Gastroesophageal sphincter (tissue), 4 donors: Measurements from ENCODE around the gene DOCK4. TPM values are rescaled to one million over a fixed set of nuclear protein-coding genes. Genes with fewer than 3 reads are reported as not detected.

Experiments
- ATAC-seq: fragments of 150-250 bp; one replicate; pipeline ENCODE4 v1.9.1; 2016; ENCODE audit warnings: mild to moderate bottlenecking, moderate library complexity
- H3K27ac ChIP-seq, 4 donors: fragments of 200-600 bp; sonication (generic) in 3 of 4; 1 replicate in 3 of 4; 2 replicates in 1 of 4; pipeline ENCODE4 v1.5.1; 2016 to 2019
- H3K27me3 ChIP-seq: fragments of 200-600 bp; sonication (generic); one replicate; pipeline ENCODE4 v1.5.1; 2019
- H3K36me3 ChIP-seq, 2 donors: fragments of 200-600 bp; sonication (generic); one replicate each; pipeline ENCODE4 v1.5.1; 2019; ENCODE audit warnings: control low read depth in 1 of 2
- H3K4me1 ChIP-seq, 3 donors: fragments of 200-600 bp; sonication (generic); 1 replicate in 2 of 3; 2 replicates in 1 of 3; pipeline ENCODE4 v1.5.1; 2016 to 2019; ENCODE audit warnings: control low read depth in 2 of 3
- H3K4me3 ChIP-seq, 2 donors: fragments of 200-600 bp; sonication (generic); one replicate each; pipeline ENCODE4 v1.5.1; 2019; ENCODE audit warnings: mild to moderate bottlenecking in 1 of 2, moderate library complexity in 1 of 2
- H3K9me3 ChIP-seq, 3 donors: fragments of 200-600 bp; sonication (generic); one replicate each; pipeline ENCODE4 v1.5.1; 2017 to 2019; ENCODE audit warnings: control low read depth in 2 of 3
- EP300 ChIP-seq: sonication (generic); formaldehyde crosslinking; IDR thresholded peaks from one replicate; pipeline ENCODE4 v1.6.1; 2017; ENCODE audit warnings: antibody characterized with exemption, mild to moderate bottlenecking
- POLR2A ChIP-seq, 2 donors: fragments of 450-650 bp; IDR thresholded peaks; one replicate each; pipeline ENCODE4 v1.6.1; 2017; ENCODE audit warnings: antibody characterized with exemption in 2 of 2, mild to moderate bottlenecking in 2 of 2, moderate library complexity in 1 of 2
- POLR2AphosphoS5 ChIP-seq: sonication (generic); formaldehyde crosslinking; IDR thresholded peaks from one replicate; pipeline ENCODE4 v1.6.1; 2017; ENCODE audit warnings: antibody characterized with exemption
- WGBS, 2 donors: methylation state at CpG; one replicate each; pipeline ENCODE4 v1.1.5; 2018; ENCODE audit warnings: low coverage in 1 of 2; 5-methylcytosine and 5-hydroxymethylcytosine counted together
- total RNA-seq, 4 donors: library from RNA; depleted of rRNA; stranded (reverse); fragments of >200 nt; gene quantifications; one replicate each; pipeline ENCODE4 v1.1.0, GENCODE V29; 2016
- TF ChIP-seq, protein P1 (sequence below), 4 experiments: fragments of 200-600 bp in 2 of 4; fragments of 450-650 bp in 2 of 4; sonication (generic) in 1 of 4; IDR thresholded peaks; one replicate each; pipeline ENCODE4 v1.5.1; 2017 to 2019; ENCODE audit warnings: antibody characterized with exemption in 4 of 4, mild to moderate bottlenecking in 2 of 4, moderate library complexity in 2 of 4

Gene DOCK4
- total RNA-seq, 4 donors from 2014 or later = 14.0 to 34.1 (median 24.2) TPM

DNA sequence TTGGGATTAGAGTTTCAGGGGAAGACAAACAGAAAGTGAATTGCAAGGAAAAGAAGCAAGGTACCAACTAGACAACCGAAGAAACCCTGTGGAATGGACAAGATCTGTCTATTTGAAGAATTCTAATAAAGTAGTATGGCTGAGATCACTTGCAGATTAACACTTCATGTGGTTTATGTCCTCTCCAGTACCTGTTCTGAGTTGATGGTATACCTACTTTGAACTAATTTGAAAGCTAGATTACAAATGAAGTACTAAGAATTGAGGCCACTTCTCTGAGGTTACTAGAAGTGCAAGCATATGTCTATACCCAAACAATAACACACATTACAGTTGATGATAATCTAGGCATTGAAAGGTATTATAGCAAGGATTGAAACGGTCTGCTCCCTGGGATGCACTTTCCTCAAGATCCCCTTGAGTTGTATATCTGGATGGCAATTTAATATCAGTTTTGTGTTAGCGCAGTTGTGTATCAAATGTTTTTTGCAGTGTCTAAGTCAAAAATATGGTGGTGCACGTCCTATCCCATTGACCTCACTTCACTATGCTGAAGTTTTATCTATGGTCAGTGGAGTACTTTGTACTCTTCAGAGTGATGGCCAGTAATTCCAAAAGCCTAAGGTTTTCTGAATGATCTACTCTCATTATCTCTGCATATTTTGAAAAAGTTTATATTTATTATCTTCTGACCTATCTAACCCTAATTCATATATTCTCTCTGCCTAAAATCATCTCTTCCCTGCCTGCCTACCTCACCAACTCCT lies 26.2 kb upstream of the DOCK4 start:
- TF ChIP-seq, protein P1, sequence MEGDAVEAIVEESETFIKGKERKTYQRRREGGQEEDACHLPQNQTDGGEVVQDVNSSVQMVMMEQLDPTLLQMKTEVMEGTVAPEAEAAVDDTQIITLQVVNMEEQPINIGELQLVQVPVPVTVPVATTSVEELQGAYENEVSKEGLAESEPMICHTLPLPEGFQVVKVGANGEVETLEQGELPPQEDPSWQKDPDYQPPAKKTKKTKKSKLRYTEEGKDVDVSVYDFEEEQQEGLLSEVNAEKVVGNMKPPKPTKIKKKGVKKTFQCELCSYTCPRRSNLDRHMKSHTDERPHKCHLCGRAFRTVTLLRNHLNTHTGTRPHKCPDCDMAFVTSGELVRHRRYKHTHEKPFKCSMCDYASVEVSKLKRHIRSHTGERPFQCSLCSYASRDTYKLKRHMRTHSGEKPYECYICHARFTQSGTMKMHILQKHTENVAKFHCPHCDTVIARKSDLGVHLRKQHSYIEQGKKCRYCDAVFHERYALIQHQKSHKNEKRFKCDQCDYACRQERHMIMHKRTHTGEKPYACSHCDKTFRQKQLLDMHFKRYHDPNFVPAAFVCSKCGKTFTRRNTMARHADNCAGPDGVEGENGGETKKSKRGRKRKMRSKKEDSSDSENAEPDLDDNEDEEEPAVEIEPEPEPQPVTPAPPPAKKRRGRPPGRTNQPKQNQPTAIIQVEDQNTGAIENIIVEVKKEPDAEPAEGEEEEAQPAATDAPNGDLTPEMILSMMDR (IDR thresholded peaks at IDR 0.05) = no peak
- no peak for TF ChIP-seq POLR2AphosphoS5
- no peak for TF ChIP-seq EP300
- TF ChIP-seq POLR2A (IDR thresholded peaks at IDR 0.05) = no peak
- Histone ChIP-seq H3K27me3 (no peaks in the 10 kb centered on the region), H3K9me3 (no peaks in the 10 kb centered on the region), H3K27ac (no peak overlapping the region), H3K4me3 (no peak overlapping the region), H3K4me1 (peaks cover 0 to 10% (median 3%) of the 10 kb centered on the region in 3 donors), H3K36me3 (no peaks in the 10 kb centered on the region)
- no peak for ATAC-seq
- WGBS, 2 donors = 78 to 87% methylated on average over 3 to 4 of the region's 4 CpGs

DNA sequence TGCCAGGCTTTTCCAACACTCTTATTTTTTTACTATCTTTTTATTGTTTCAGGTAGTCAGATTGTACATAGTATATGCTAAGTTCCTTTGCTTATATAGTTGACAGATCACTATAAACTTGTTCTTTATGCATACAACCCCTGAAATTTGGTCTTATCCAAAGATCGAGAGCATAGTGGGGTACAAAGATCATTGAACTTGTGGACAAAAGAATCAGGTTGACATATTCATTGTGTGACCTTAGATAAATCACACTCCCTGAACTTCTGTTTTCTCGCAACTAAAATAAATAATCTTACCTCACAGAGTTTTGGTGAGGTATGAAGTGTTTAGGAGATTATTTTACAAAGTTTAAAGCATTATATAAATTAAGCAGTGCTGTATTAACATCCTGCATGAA lies 22.4 kb upstream of the DOCK4 start:
- Histone ChIP-seq H3K4me1 (peaks cover 0 to 13% (median 3%) of the 10 kb centered on the region in 3 donors), H3K27me3 (no peaks in the 10 kb centered on the region), H3K4me3 (no peak overlapping the region), H3K27ac (no peak overlapping the region), H3K36me3 (no peaks in the 10 kb centered on the region), H3K9me3 (no peaks in the 10 kb centered on the region)
- ATAC-seq = no peak
- TF ChIP-seq POLR2AphosphoS5 (no peak), EP300 (no peak), POLR2A (IDR thresholded peaks at IDR 0.05) (no peak)
- TF ChIP-seq, protein P1 (IDR thresholded peaks at IDR 0.05) = no peak
- WGBS, 2 donors = 86 to 89% methylated on average over 2 of the region's 2 CpGs

DNA sequence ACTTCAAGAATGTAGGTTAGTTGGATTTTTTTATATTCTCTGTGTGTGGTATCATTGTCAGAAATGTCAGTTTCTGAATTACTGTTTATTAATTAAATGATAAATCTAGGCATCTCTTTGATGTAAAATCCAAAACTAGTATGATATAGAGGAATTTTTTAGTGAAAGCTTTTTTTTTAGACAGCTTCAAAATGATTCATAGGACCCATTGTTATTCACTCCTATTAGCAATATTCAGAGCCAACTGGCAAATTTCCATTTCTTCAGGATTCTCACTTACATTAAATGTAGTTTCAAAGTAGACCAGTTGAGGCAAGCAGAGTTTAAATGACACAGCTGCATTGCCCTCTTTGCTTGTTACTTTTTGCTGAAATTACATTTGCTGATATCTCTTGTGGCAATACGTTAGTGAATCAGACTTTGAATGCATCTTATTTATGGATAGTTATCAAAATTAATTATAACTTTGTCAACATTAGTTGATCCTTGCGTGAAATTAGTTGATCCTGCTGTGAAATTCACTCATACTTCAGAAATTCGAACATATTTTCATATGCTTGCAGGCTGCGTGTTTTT lies 20.6 kb upstream of the DOCK4 start:
- ATAC-seq = no peak
- no peak for TF ChIP-seq POLR2A (IDR thresholded peaks at IDR 0.05)
- TF ChIP-seq, protein P1 (IDR thresholded peaks at IDR 0.05) = no peak
- TF ChIP-seq POLR2AphosphoS5 = no peak
- no peak for TF ChIP-seq EP300
- H3K4me1 ChIP-seq = peaks cover 0 to 7% (median 0%) of the 10 kb centered on the region in 3 donors
- H3K36me3 ChIP-seq = no peaks in the 10 kb centered on the region
- no peak overlapping the region for H3K4me3 ChIP-seq
- WGBS, 2 donors = 94 to 96% methylated on average over 4 of the region's 4 CpGs
- H3K27me3 ChIP-seq = no peaks in the 10 kb centered on the region
- no peaks in the 10 kb centered on the region for H3K9me3 ChIP-seq
- H3K27ac ChIP-seq = no peak overlapping the region

DNA sequence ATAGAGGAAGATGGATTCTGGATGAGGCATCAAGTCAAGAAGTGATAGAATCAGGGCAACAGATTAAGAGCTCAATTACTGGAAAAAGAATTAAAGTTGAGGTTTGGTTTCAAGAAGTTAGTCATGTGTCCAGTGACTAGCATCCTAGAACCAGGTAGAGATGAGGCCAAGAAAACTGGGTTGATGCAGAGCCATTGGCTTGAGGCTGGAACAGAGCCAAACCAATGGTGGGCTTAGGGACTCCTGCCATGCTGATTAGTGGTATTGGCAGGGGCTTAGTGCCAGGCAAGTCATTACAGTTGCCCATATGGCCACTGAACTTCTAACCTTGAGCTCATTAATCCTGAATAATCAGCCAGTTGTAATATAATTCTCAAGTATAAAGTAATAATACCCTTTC lies 18.8 kb upstream of the DOCK4 start:
- Histone ChIP-seq H3K27ac (no peak overlapping the region), H3K9me3 (no peaks in the 10 kb centered on the region), H3K27me3 (no peaks in the 10 kb centered on the region), H3K4me3 (no peak overlapping the region), H3K4me1 (peaks cover 0 to 7% (median 0%) of the 10 kb centered on the region in 3 donors), H3K36me3 (no peaks in the 10 kb centered on the region)
- TF ChIP-seq, protein P1 (IDR thresholded peaks at IDR 0.05) = no peak
- TF ChIP-seq POLR2A (IDR thresholded peaks at IDR 0.05) = no peak
- no peak for TF ChIP-seq EP300
- TF ChIP-seq POLR2AphosphoS5 = no peak
- no peak for ATAC-seq

DNA sequence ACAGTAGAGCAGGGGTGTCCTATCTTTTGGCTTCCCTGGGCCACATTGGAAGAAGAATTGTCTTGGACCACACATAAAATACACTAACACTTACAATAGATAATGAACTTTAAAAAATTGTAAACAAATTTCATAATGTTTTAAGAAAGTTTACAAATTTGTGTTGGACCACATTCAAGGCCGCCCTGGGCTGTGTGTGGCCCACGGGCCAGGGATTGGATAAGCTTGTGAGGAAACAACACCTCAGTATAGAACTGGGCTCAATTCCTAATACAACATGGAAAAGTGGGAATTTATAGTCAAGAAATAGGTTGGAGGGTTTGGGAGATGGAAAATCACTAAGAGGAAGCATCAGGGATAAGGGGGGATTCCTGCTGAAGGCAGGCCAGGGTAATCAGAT lies 18.0 kb upstream of the DOCK4 start:
- no peaks in the 10 kb centered on the region for H3K9me3 ChIP-seq
- WGBS, 2 donors = 93 to 100% methylated on average over 1 to 2 of the region's 2 CpGs
- no peak for ATAC-seq

More for the DNA sequence above, 18.0 kb upstream of the DOCK4 start:
- H3K4me3 ChIP-seq = no peak overlapping the region
- no peak for TF ChIP-seq POLR2AphosphoS5
- TF ChIP-seq POLR2A (IDR thresholded peaks at IDR 0.05) = no peak
- no peak for TF ChIP-seq EP300
- TF ChIP-seq, protein P1 (IDR thresholded peaks at IDR 0.05) = no peak
- H3K4me1 ChIP-seq = peaks cover 0 to 7% (median 0%) of the 10 kb centered on the region in 3 donors
- H3K27me3 ChIP-seq = no peaks in the 10 kb centered on the region
- no peaks in the 10 kb centered on the region for H3K36me3 ChIP-seq
- H3K27ac ChIP-seq = no peak overlapping the region
